ENCODE results near the gene ZNF366. TPM values are rescaled to one million over a fixed set of nuclear protein-coding genes. Genes with fewer than 3 reads are reported as not detected.
A peak's percentile ranks its signal among the peaks of the same experiment; 100 is the strongest.

Gene ZNF366
- total RNA-seq, result 1 to 10 TPM in 1 of 6 donors, under 1 TPM in 5; 0.35 to 1.0 (median 0.65) TPM
- polyA plus RNA-seq, result under 1 TPM; 0.26 to 0.46 TPM

GRCh38 chr5:72507231-72507906 is at the start of gene ZNF366:
TSS of gene ZNF366 (minus strand) at chr5:72507410. CDS start at chr5:72461496, 45,914 bp downstream.
- TF ChIP-seq CTCF (IDR thresholded peaks at IDR 0.05), result no peak
- no peak for FAIRE-seq

GRCh38 chr5:72556351-72557166 is 49.3 kb upstream of the ZNF366 start:
- no peaks in the 10 kb centered on the region for H3K36me3 ChIP-seq
- H3K4me3 ChIP-seq, result peak overlapping the region in 2 of 4 donors; percentile 35 to 46
- peak; percentile 10 to 69 (median 41) for DNase-seq
- H3K27me3 ChIP-seq, result no peaks in the 10 kb centered on the region
- H3K4me1 ChIP-seq, result peaks cover 0 to 6% (median 5%) of the 10 kb centered on the region in 3 donors
- H3K9me3 ChIP-seq, result no peaks in the 10 kb centered on the region
- intact Hi-C loops (cut with DNase I), result no loop called here
- peak; percentile 79 to 88 (median 86) for ATAC-seq
- no peak for TF ChIP-seq CTCF (IDR thresholded peaks at IDR 0.05)
- 5 to 7% methylated on average over 42 of the region's 42 CpGs for WGBS, 2 donors
- H3K27ac ChIP-seq, result peak overlapping the region in 1 of 4 donors; percentile 8
- no peak for FAIRE-seq

More at GRCh38 chr5:72507231-72507906, at the start of gene ZNF366:
- no peaks in the 10 kb centered on the region for H3K27me3 ChIP-seq
- intact Hi-C loops (cut with DNase I), result loop anchor here in 1 of 3 donors (10.0 kb wide), 1 partner anchor 133 kb away; no protein-coding TSS in a partner anchor
- H3K36me3 ChIP-seq, result no peaks in the 10 kb centered on the region
- peak in 1 of 4 donors; percentile 27 for ATAC-seq
- DNase-seq, result no peak
- no peak within 1 kb of the TSS for H3K4me3 ChIP-seq
- no peaks in the 10 kb centered on the region for H3K9me3 ChIP-seq
- H3K4me1 ChIP-seq, result no peaks in the 10 kb centered on the region
- WGBS, 2 donors, result 69 to 70% methylated on average over 9 of the region's 9 CpGs
- no peak within 1 kb of the TSS for H3K27ac ChIP-seq

GRCh38 chr5:72555871-72556270 is 48.7 kb upstream of the ZNF366 start:
- Histone ChIP-seq H3K27me3 (no peaks in the 10 kb centered on the region), H3K36me3 (no peaks in the 10 kb centered on the region), H3K27ac (no peak overlapping the region), H3K9me3 (no peaks in the 10 kb centered on the region), H3K4me1 (peaks cover 0 to 6% (median 5%) of the 10 kb centered on the region in 3 donors), H3K4me3 (peak overlapping the region in 1 of 4 donors; percentile 46)
- WGBS, 2 donors, result 78 to 80% methylated on average over 1 of the region's 1 CpG
- ATAC-seq (no peak), DNase-seq (no peak), FAIRE-seq (no peak)
- no peak for TF ChIP-seq CTCF (IDR thresholded peaks at IDR 0.05)
- intact Hi-C loops (cut with DNase I), result no loop called here

- H3K9me3 ChIP-seq, result no peaks in the 10 kb centered on the region
- no peaks in the 10 kb centered on the region for H3K36me3 ChIP-seq
- no peak overlapping the region for H3K4me3 ChIP-seq
- peaks cover 0 to 6% (median 5%) of the 10 kb centered on the region in 3 donors for H3K4me1 ChIP-seq
- no peaks in the 10 kb centered on the region for H3K27me3 ChIP-seq
- no peak for TF ChIP-seq CTCF (IDR thresholded peaks at IDR 0.05)
- intact Hi-C loops (cut with DNase I), result no loop called here
- no peak for ATAC-seq
- DNase-seq, result no peak
- no peak for FAIRE-seq
- WGBS, 2 donors, result 96 to 98% methylated on average over 1 of the region's 1 CpG
- no peak overlapping the region for H3K27ac ChIP-seq
These were observed 47.7 kb upstream of the ZNF366 start for GRCh38 chr5:72554897-72555296.

Measured in pancreas (tissue), 10 donors.